ENCODE results near the gene CEP41.

The CEP41 gene

GRCh38 chr7:130367088-130367755 is 73.6 kb downstream of the CEP41 start:
- no peak for DNase-seq

GRCh38 chr7:130366564-130366963 is 74.3 kb downstream of the CEP41 start:
- DNase-seq, result peak; percentile 50

GRCh38 chr7:130365511-130366441 is 75.0 kb downstream of the CEP41 start:
- peak; percentile 88 for DNase-seq

GRCh38 chr7:130365088-130365487 is 75.7 kb downstream of the CEP41 start:
- no peak for DNase-seq

- DNase-seq, result no peak
Measured at GRCh38 chr7:130364451-130364850, 76.4 kb downstream of the CEP41 start.

- peak; percentile 98 for DNase-seq
Measured at GRCh38 chr7:130363026-130363847, 77.6 kb downstream of the CEP41 start.

GRCh38 chr7:130362251-130362816 is 78.5 kb downstream of the CEP41 start:
- no peak for DNase-seq

GRCh38 chr7:130361681-130362080 is 79.1 kb downstream of the CEP41 start:
- DNase-seq, result no peak

GRCh38 chr7:130360518-130360917 is 80.3 kb downstream of the CEP41 start:
- no peak for DNase-seq

- DNase-seq, result no peak
Measured at GRCh38 chr7:130359276-130359857, 81.4 kb downstream of the CEP41 start.

- no peak for DNase-seq
Measured at GRCh38 chr7:130358471-130358870, 82.3 kb downstream of the CEP41 start.

GRCh38 chr7:130356876-130357611 is 83.8 kb downstream of the CEP41 start:
- DNase-seq, result peak; percentile 83

GRCh38 chr7:130356121-130356875 is 84.5 kb downstream of the CEP41 start:
- DNase-seq, result peak; percentile 99

GRCh38 chr7:130353196-130353595 is 87.6 kb downstream of the CEP41 start:
- DNase-seq, result no peak

GRCh38 chr7:130352194-130353074 is 88.4 kb downstream of the CEP41 start:
- peak; percentile 70 for DNase-seq

- DNase-seq, result no peak
Measured at GRCh38 chr7:130351791-130352090, 89.1 kb downstream of the CEP41 start.

- no peak for DNase-seq
Measured at GRCh38 chr7:130350945-130351790, 89.6 kb downstream of the CEP41 start.

GRCh38 chr7:130349911-130350782 is 90.7 kb downstream of the CEP41 start:
- DNase-seq, result peak; percentile 39
